ENCODE data around the gene KRTAP1-1. TPM values are rescaled to one million over a fixed set of nuclear protein-coding genes. Genes with fewer than 3 reads are reported as not detected.
"Not testable (repeated sequence)": the region's sequence is repeated elsewhere in the genome, so short reads cannot be mapped to it uniquely, and the experiment has no call there.

KRTAP1-1 gene
- total and polyA plus RNA-seq, 3 donors from 2014 or later = not detected

- WGBS, 2 donors = 44 to 74% methylated on average over 6 of the region's 6 CpGs
- no peaks in the 10 kb centered on the region for H3K27me3 ChIP-seq
- TF ChIP-seq POLR2A (IDR thresholded peaks at IDR 0.05) (no peak), CTCF (IDR thresholded peaks at IDR 0.05) (no peak)
- no peaks in the 10 kb centered on the region for H3K4me1 ChIP-seq
- no peak for DNase-seq
- no peak within 1 kb of the TSS for H3K4me3 ChIP-seq
- H3K36me3 ChIP-seq (ENCODE audit: low read depth, missing control alignments) = no peaks in the 10 kb centered on the region
- no peaks in the 10 kb centered on the region for H3K9me3 ChIP-seq
- no peak within 1 kb of the TSS for H3K27ac ChIP-seq
- intact Hi-C loops (cut with DNase I; ENCODE audit: low total_unique reads) = no loop called here
These were observed 18.9 kb upstream of the KRTAP1-1 start, which contains the start of gene KRTAP2-3 for GRCh38 chr17:41060052-41060604. Gene KRTAP2-3, minus strand, starts transcription at chr17:41060114. Its CDS starts 64 bp downstream, at chr17:41060050.

- 24 to 44% methylated on average over 8 to 9 of the region's 31 CpGs for WGBS, 2 donors
- H3K27me3 ChIP-seq; DNase-seq; H3K4me1 ChIP-seq; H3K27ac ChIP-seq; H3K9me3 ChIP-seq; intact Hi-C loops (cut with DNase I; ENCODE audit: low total_unique reads); H3K36me3 ChIP-seq (ENCODE audit: low read depth, missing control alignments); H3K4me3 ChIP-seq: not testable (repeated sequence)
These were observed 18.2 kb upstream of the KRTAP1-1 start for GRCh38 chr17:41059276-41060051.

GRCh38 chr17:41058741-41059140 lies 17.5 kb upstream of the KRTAP1-1 start:
- Histone ChIP-seq H3K9me3 (no peaks in the 10 kb centered on the region), H3K27me3 (no peaks in the 10 kb centered on the region), H3K27ac (no peak overlapping the region), H3K4me1 (no peaks in the 10 kb centered on the region), H3K36me3 (ENCODE audit: low read depth, missing control alignments) (no peaks in the 10 kb centered on the region), H3K4me3 (no peak overlapping the region)
- no peak for DNase-seq
- TF ChIP-seq POLR2A (IDR thresholded peaks at IDR 0.05) (no peak), CTCF (IDR thresholded peaks at IDR 0.05) (no peak)
- 83 to 96% methylated on average over 5 of the region's 5 CpGs for WGBS, 2 donors
- intact Hi-C loops (cut with DNase I; ENCODE audit: low total_unique reads) = no loop called here

GRCh38 chr17:41057547-41057946 lies 16.3 kb upstream of the KRTAP1-1 start:
- WGBS, 2 donors = 84 to 97% methylated on average over 1 of the region's 1 CpG
- no peak overlapping the region for H3K4me3 ChIP-seq
- DNase-seq = no peak

GRCh38 chr17:41055130-41055529 lies 13.9 kb upstream of the KRTAP1-1 start, which contains the start of gene KRTAP2-2:
Gene KRTAP2-2, minus strand, starts transcription at chr17:41055230. Its CDS starts 19 bp downstream, at chr17:41055211.
- H3K36me3 ChIP-seq (ENCODE audit: low read depth, missing control alignments); H3K27me3 ChIP-seq; DNase-seq; H3K4me1 ChIP-seq; intact Hi-C loops (cut with DNase I; ENCODE audit: low total_unique reads); H3K9me3 ChIP-seq; H3K27ac ChIP-seq; H3K4me3 ChIP-seq: not testable (repeated sequence)
- WGBS, 2 donors = 27 to 34% methylated on average over 1 to 3 of the region's 6 CpGs

More at GRCh38 chr17:41057547-41057946, 16.3 kb upstream of the KRTAP1-1 start:
- Histone ChIP-seq H3K9me3 (no peaks in the 10 kb centered on the region), H3K4me1 (no peaks in the 10 kb centered on the region), H3K36me3 (ENCODE audit: low read depth, missing control alignments) (no peaks in the 10 kb centered on the region), H3K27ac (no peak overlapping the region), H3K27me3 (no peaks in the 10 kb centered on the region)
- TF ChIP-seq CTCF (IDR thresholded peaks at IDR 0.05) (no peak), POLR2A (IDR thresholded peaks at IDR 0.05) (no peak)
- intact Hi-C loops (cut with DNase I; ENCODE audit: low total_unique reads) = no loop called here

- H3K36me3 ChIP-seq (ENCODE audit: low read depth, missing control alignments); H3K4me1 ChIP-seq; H3K27me3 ChIP-seq; intact Hi-C loops (cut with DNase I; ENCODE audit: low total_unique reads); DNase-seq; H3K27ac ChIP-seq; H3K9me3 ChIP-seq; H3K4me3 ChIP-seq: not testable (repeated sequence)
- 56 to 77% methylated on average over 2 to 7 of the region's 9 CpGs for WGBS, 2 donors
These were observed 13.3 kb upstream of the KRTAP1-1 start for GRCh38 chr17:41054556-41054955.

Data from testis (tissue), 3 donors.